Lung (tissue), 12 donors: ENCODE data around the gene RTEL1. TPM values are rescaled to one million over a fixed set of nuclear protein-coding genes. Genes with fewer than 3 reads are reported as not detected.
"Not testable (repeated sequence)": the region's sequence is repeated elsewhere in the genome, so short reads cannot be mapped to it uniquely, and the experiment has no call there.

Experiments
- ATAC-seq: fragments of 200-7000 bp; cut with Tn5 transposase; one replicate; pipeline ENCODE4 v1.9.1; 2020; ENCODE audit warnings: moderate number of reproducible peaks; ENCODE audit not compliant: insufficient read depth, low FRiP score
- DNase-seq, 3 donors: peaks; one replicate each; pipeline ENCODE4 v3.0.0-alpha.2; 2013 to 2017
- H3K27ac ChIP-seq, 2 donors: one replicate each; pipeline ENCODE4 v1.5.1; 2013; ENCODE audit warnings: mild to moderate bottlenecking in 2 of 2, moderate library complexity in 2 of 2, control low read depth in 1 of 2, inconsistent platforms in 1 of 2, low read depth in 1 of 2, low read length in 1 of 2
- H3K27me3 ChIP-seq, 3 donors: one replicate each; pipeline ENCODE4 v1.5.1; 2013; ENCODE audit warnings: low read length in 2 of 3; ENCODE audit not compliant: control insufficient read depth in 3 of 3, insufficient read depth in 3 of 3
- H3K36me3 ChIP-seq, 4 donors: one replicate each; pipeline ENCODE4 v1.5.1; 2013; ENCODE audit warnings: low read length in 4 of 4, mild to moderate bottlenecking in 1 of 4, moderate library complexity in 1 of 4; ENCODE audit not compliant: control insufficient read depth in 4 of 4, insufficient read depth in 4 of 4
- H3K4me1 ChIP-seq, 5 donors: one replicate each; pipeline ENCODE4 v1.5.1; 2013; ENCODE audit warnings: low read length in 5 of 5, mild to moderate bottlenecking in 2 of 5, moderate library complexity in 1 of 5; ENCODE audit not compliant: control insufficient read depth in 5 of 5, insufficient read depth in 5 of 5
- H3K4me3 ChIP-seq: one replicate; pipeline ENCODE4 v1.5.1; 2013; ENCODE audit warnings: mild to moderate bottlenecking, control low read depth, moderate library complexity
- H3K9ac ChIP-seq, 2 donors: one replicate each; pipeline ENCODE4 v1.5.1; 2013; ENCODE audit warnings: low read length in 2 of 2, control low read depth in 1 of 2; ENCODE audit not compliant: insufficient read depth in 1 of 2
- H3K9me3 ChIP-seq, 4 donors: one replicate each; pipeline ENCODE4 v1.5.1; 2013; ENCODE audit warnings: low read length in 3 of 4, mild to moderate bottlenecking in 1 of 4, moderate library complexity in 1 of 4; ENCODE audit not compliant: control insufficient read depth in 4 of 4, insufficient read depth in 3 of 4
- CTCF ChIP-seq: IDR thresholded peaks from 2 replicates; pipeline ENCODE4 v1.5.1; 2012; ENCODE audit warnings: mild to moderate bottlenecking; ENCODE audit errors: control extremely low read depth, extremely low read depth
- WGBS, 2 donors: extraction: QIAGEN DNeasy Blood & Tissue Kit; methylation state at CpG; one replicate each; pipeline ENCODE4 v1.1.7; 2013; 5-methylcytosine and 5-hydroxymethylcytosine counted together
- polyA plus RNA-seq, 2 donors: library from polyadenylated mRNA; stranded (reverse); fragments of 200-250 nt; gene quantifications; one replicate each; pipeline ENCODE4 v1.2.1, GENCODE V29; 2013
- total RNA-seq, 2 donors: library from RNA; depleted of rRNA in 1 of 2; stranded (reverse); fragments of >200 nt in 1 of 2; gene quantifications; one replicate each; pipeline ENCODE4 v1.2.1, GENCODE V29; 2014 to 2021
- donor health status: control.
- donor health status: control.
- donor health status: Bipolar disorder and iron deficiency.
- donor health status: healthy.
- donor health status: DM: yes; HTN: yes; CAD: no.

Gene RTEL1
- total and polyA plus RNA-seq, 4 donors: 12.4 to 45.8 (median 17.7) TPM

DNA sequence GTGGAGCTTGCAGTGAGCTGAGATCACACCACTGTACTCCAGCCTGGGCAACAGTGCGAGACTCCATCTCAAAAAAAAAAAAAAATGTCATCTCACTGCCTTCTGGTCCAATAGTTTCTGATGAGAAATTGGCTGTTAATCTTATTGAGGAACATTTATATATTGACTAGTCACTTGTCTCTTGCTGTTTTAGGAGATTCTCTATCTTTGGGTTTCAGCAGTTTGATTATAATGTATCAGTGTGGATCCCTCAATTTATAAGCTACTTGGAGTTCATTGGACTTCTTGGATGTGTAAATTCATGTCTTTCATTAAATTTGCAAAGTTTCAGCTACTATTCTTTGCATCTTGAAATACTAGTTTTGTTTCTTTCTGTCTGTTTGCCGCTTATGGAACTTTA is 60.9 kb downstream of the RTEL1 start:
- ATAC-seq (no peak), DNase-seq (no peak)
- Histone ChIP-seq H3K36me3 (peaks cover 3 to 36% (median 22%) of the 10 kb centered on the region in 4 donors), H3K9ac (no peak overlapping the region), H3K4me1 (no peaks in the 10 kb centered on the region), H3K27me3 (no peaks in the 10 kb centered on the region), H3K27ac (no peak overlapping the region), H3K9me3 (peaks cover 0 to 8% (median 4%) of the 10 kb centered on the region in 4 donors), H3K4me3 (no peak overlapping the region)
- 97% methylated on average over 2 of the region's 2 CpGs for WGBS, 2 donors
- no peak for TF ChIP-seq CTCF

- not testable (repeated sequence) for H3K4me1 ChIP-seq, H3K9ac ChIP-seq, H3K27ac ChIP-seq, ATAC-seq, H3K4me3 ChIP-seq, H3K9me3 ChIP-seq, H3K27me3 ChIP-seq, DNase-seq
- peaks cover 0 to 17% (median 15%) of the 10 kb centered on the region in 4 donors for H3K36me3 ChIP-seq
- WGBS, 2 donors: 87 to 94% methylated on average over 2 of the region's 2 CpGs
Measured at GRCh38 chr20:63722967-63723622, 65.0 kb downstream of the RTEL1 start.

DNA sequence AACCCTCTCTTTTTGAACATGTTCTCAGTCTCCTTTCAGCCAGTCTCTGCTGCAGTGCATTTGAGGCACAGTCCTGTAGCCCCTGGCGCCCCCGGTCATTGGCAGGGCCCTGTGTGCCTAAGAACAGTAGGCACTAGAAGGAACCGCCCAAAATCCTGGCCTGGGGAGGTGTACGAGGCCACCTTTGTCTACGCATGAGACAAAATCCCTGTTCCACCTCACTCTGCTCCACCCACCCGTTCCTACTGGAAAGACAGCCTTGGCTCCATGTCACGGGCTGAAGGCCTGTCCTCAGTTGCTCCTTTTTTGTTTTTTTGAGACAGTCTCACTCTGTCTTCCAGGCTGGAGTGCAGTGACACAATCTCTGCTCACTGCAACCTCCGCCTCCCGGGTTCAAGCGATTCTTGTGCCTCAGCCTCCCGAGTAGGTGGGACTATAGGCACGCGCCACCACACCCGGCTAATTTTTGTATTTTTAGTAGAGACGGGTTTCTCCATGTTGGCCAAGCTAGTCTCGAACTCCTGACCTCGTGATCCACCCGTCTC is 72.1 kb downstream of the RTEL1 start:
- not testable (repeated sequence) for H3K27ac ChIP-seq, H3K9me3 ChIP-seq, H3K9ac ChIP-seq, H3K4me3 ChIP-seq, H3K4me1 ChIP-seq, H3K27me3 ChIP-seq, DNase-seq, ATAC-seq
- WGBS, 2 donors: 77 to 86% methylated on average over 18 of the region's 18 CpGs
- peaks cover 0 to 26% (median 8%) of the 10 kb centered on the region in 4 donors for H3K36me3 ChIP-seq

GRCh38 chr20:63731410-63731809 is 73.3 kb downstream of the RTEL1 start:
- H3K4me1 ChIP-seq: peaks cover 0 to 7% (median 3%) of the 10 kb centered on the region in 5 donors
- H3K9ac ChIP-seq: no peak overlapping the region
- WGBS, 2 donors: 65 to 91% methylated on average over 4 to 5 of the region's 5 CpGs
- H3K4me3 ChIP-seq: no peak overlapping the region
- DNase-seq: no peak
- H3K9me3 ChIP-seq: no peaks in the 10 kb centered on the region
- ATAC-seq: no peak
- TF ChIP-seq CTCF: no peak
- no peak overlapping the region for H3K27ac ChIP-seq
- H3K27me3 ChIP-seq: no peaks in the 10 kb centered on the region
- peaks cover 0 to 37% (median 7%) of the 10 kb centered on the region in 4 donors for H3K36me3 ChIP-seq
